MCF 10A (cell line): ENCODE data around the gene NCOR2. TPM values are rescaled to one million over a fixed set of nuclear protein-coding genes. Genes with fewer than 3 reads are reported as not detected.

ENCODE experiments used
- BruUV-seq: library from RNA; stranded (reverse); fragments of 400-500 nt; replicated peaks from 2 replicates; lab custom pipeline; 2021; lab: Mats Ljungman, UMichigan
- CTCF ChIA-PET: fragments of 300-600 bp; sonication (Branson Sonifier 250); formaldehyde crosslinking; extraction: SDS; loops from one replicate; lab custom pipeline; 2021; ENCODE audit warnings: antibody characterized with exemption, inconsistent platforms; lab: Yijun Ruan, JAX
- POLR2A ChIA-PET: fragments of 300-600, 350-650 bp; sonication (Branson Sonifier 250); formaldehyde crosslinking; extraction: SDS; loops from one replicate; lab custom pipeline; 2020; ENCODE audit warnings: antibody characterized with exemption, inconsistent platforms; lab: Yijun Ruan, JAX
- DNase-seq: peaks from one replicate; pipeline ENCODE4 v3.0.0-alpha.2; 2018; ENCODE audit not compliant: unreplicated experiment
- H3K27ac Mint-ChIP-seq: one replicate; pipeline ENCODE4 v1.8.0; 2022; ENCODE audit warnings: mild to moderate bottlenecking, low read depth, mixed read lengths; ENCODE audit not compliant: unreplicated experiment
- H3K27me3 Mint-ChIP-seq: one replicate; pipeline ENCODE4 v1.8.0; 2022; ENCODE audit warnings: mixed read lengths; ENCODE audit not compliant: insufficient read depth, unreplicated experiment
- H3K36me3 Mint-ChIP-seq: one replicate; pipeline ENCODE4 v1.8.0; 2022; ENCODE audit warnings: mild to moderate bottlenecking, moderate library complexity, mixed read lengths; ENCODE audit not compliant: insufficient read depth, unreplicated experiment
- H3K4me1 Mint-ChIP-seq: one replicate; pipeline ENCODE4 v1.8.0; 2022; ENCODE audit warnings: mixed read lengths; ENCODE audit not compliant: insufficient read depth, unreplicated experiment
- H3K4me3 Mint-ChIP-seq: one replicate; pipeline ENCODE4 v1.8.0; 2022; ENCODE audit warnings: mild to moderate bottlenecking, moderate library complexity, mixed read lengths; ENCODE audit not compliant: unreplicated experiment
- H3K9me3 Mint-ChIP-seq: one replicate; pipeline ENCODE4 v1.8.0; 2022; ENCODE audit warnings: mixed read lengths; ENCODE audit not compliant: unreplicated experiment
- intact Hi-C: fragments of 100-400 bp; cut with micrococcal nuclease; formaldehyde crosslinking; loops from 2 replicates; pipeline ENCODE4 v1.14.1; 2022
- total RNA-seq: library from RNA; stranded (reverse); gene quantifications from 2 replicates; pipeline ENCODE4 v1.2.3, GENCODE V29; 2022
- TF ChIP-seq, protein P1 (sequence below): fragments of 200-600 bp; IDR thresholded peaks from one replicate; pipeline ENCODE4 v1.8.0; 2022; ENCODE audit warnings: antibody characterized with exemption, mild to moderate bottlenecking; ENCODE audit not compliant: unreplicated experiment

The NCOR2 gene
- total RNA-seq, 1 experiment from 2014 or later = 145 TPM

DNA sequence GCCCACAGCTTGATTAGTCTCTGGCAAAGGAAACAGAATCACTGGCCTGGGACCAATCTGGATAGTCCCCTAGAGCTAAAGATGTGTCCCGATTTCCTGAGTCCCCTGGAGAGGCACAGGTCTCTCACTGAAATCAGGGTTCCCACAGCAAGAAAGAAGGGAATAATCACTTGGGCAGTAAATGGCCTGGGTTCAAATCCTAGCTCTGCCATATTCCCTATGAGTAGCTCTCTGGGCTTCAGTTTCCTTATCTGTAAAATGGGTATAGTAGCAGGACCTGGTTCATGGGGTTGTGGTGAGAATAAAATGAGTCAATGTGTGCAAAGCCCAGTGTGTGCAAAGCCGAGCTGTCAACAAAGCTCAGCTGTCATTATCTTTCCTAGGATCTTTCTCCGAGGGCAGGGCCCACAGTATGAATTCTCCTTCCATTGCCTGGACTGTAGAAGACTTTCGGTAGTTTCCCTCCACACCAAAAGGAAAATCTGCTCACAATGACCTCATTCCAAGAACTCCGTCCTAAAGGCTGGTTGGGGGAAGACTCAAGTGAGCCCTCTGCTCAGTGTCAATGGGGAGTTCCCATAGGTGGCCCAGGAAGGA is 12.6 kb upstream of the NCOR2 start:
- peaks cover 36% of the 10 kb centered on the region for H3K4me1 Mint-ChIP-seq
- CTCF ChIA-PET = interaction anchor here (0.6 to 1.4 kb wide), 5 partner anchors 20 to 544 kb away, joined by 3 to 6 read pairs (median 3); no protein-coding TSS in a partner anchor
- H3K9me3 Mint-ChIP-seq = no peaks in the 10 kb centered on the region
- intact Hi-C loops = no loop called here
- BruUV-seq = no TSS peak
- TF ChIP-seq, protein P1, sequence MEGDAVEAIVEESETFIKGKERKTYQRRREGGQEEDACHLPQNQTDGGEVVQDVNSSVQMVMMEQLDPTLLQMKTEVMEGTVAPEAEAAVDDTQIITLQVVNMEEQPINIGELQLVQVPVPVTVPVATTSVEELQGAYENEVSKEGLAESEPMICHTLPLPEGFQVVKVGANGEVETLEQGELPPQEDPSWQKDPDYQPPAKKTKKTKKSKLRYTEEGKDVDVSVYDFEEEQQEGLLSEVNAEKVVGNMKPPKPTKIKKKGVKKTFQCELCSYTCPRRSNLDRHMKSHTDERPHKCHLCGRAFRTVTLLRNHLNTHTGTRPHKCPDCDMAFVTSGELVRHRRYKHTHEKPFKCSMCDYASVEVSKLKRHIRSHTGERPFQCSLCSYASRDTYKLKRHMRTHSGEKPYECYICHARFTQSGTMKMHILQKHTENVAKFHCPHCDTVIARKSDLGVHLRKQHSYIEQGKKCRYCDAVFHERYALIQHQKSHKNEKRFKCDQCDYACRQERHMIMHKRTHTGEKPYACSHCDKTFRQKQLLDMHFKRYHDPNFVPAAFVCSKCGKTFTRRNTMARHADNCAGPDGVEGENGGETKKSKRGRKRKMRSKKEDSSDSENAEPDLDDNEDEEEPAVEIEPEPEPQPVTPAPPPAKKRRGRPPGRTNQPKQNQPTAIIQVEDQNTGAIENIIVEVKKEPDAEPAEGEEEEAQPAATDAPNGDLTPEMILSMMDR = no peak
- DNase-seq = no peak
- POLR2A ChIA-PET = interaction anchor here (0.7 to 0.8 kb wide), 2 partner anchors 29 to 111 kb away, joined by 3 to 4 read pairs; no protein-coding TSS in a partner anchor
- H3K36me3 Mint-ChIP-seq = no peaks in the 10 kb centered on the region
- no peak overlapping the region for H3K27ac Mint-ChIP-seq
- no peak overlapping the region for H3K4me3 Mint-ChIP-seq
- H3K27me3 Mint-ChIP-seq = no peaks in the 10 kb centered on the region

DNA sequence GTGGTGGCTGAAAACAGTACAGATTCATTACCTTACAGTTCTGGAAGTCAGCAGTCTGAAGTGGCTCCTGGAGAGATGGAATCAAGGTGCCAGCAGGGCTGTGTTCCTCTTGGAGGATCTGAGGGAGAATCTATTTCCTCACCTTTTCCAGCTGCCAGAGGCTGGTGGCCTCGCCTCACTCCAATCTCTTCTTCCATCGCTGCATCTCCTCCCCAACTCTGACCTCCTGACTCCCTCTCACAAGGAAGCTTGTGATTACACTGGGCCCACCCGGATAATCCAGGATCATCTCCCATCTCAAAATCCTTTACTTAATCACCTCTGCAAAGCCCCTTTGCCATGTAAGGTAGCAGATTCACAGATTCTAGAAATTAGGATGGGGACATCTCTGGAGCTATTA is 11.4 kb upstream of the NCOR2 start:
- CTCF ChIA-PET = interaction anchor here (0.6 to 1.4 kb wide), 6 partner anchors 15 to 543 kb away, joined by 3 to 6 read pairs (median 3); no protein-coding TSS in a partner anchor
- POLR2A ChIA-PET = interaction anchor here (0.6 kb wide), 1 partner anchor 30 kb away, joined by 3 read pairs; no protein-coding TSS in a partner anchor
- BruUV-seq = no TSS peak
- no peak for DNase-seq
- Mint-ChIP-seq H3K4me1 (peaks cover 36% of the 10 kb centered on the region), H3K36me3 (no peaks in the 10 kb centered on the region), H3K4me3 (no peak overlapping the region), H3K27ac (no peak overlapping the region), H3K27me3 (no peaks in the 10 kb centered on the region), H3K9me3 (no peaks in the 10 kb centered on the region)
- intact Hi-C loops = no loop called here
- TF ChIP-seq, protein P1 = no peak

DNA sequence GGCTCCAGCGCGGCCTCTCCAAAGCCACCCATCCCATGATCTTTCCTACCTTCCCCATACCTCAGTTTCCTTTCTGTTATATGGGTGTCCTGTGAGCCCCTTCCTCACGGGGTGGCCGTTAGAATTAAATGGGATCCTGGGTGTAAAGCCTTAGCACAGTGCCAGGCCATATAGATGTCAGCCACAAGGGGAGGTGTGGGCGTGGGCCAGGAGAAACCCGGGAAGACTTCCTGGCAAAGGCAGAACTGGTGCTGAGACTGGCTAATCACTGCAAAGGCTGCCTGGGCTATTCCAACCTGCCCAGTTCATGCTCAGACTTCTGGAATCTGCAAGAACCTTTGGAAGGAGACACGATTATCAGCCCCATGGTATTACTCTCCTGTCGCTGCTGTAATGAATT is 11.0 kb upstream of the NCOR2 start:
- TF ChIP-seq, protein P1 = peak; percentile 28
- POLR2A ChIA-PET = no interaction called here
- peak overlapping the region; percentile 75 for H3K27ac Mint-ChIP-seq
- intact Hi-C loops = no loop called here
- H3K9me3 Mint-ChIP-seq = no peaks in the 10 kb centered on the region
- CTCF ChIA-PET = interaction anchor here (0.7 to 1.4 kb wide), 5 partner anchors 43 to 542 kb away, joined by 3 to 6 read pairs (median 3); no protein-coding TSS in a partner anchor
- BruUV-seq = no TSS peak
- peak; percentile 30 for DNase-seq
- H3K27me3 Mint-ChIP-seq = no peaks in the 10 kb centered on the region
- no peak overlapping the region for H3K4me3 Mint-ChIP-seq
- H3K36me3 Mint-ChIP-seq = no peaks in the 10 kb centered on the region
- H3K4me1 Mint-ChIP-seq = peaks cover 36% of the 10 kb centered on the region

DNA sequence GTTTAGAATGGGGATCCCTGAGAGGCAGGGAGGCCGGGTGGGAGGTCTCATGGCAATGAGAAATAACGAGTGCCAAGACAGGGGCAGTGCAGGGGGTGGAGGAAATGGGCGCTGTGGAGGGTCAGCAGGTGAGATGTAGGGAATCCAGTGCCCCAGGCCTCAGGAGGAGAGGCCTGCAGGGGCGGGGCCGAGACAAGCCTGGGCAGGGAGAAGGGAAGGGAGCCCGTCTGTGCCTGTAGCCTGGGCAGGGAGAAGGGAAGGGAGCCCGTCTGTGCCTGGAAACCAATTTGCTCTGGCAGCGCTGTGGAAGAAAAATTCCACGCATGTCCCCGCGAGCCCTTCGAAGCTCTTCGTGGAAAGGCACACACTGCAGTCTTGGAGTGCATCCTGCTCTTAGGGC is 10.6 kb upstream of the NCOR2 start:
- BruUV-seq = no TSS peak
- Mint-ChIP-seq H3K9me3 (no peaks in the 10 kb centered on the region), H3K36me3 (no peaks in the 10 kb centered on the region), H3K4me3 (no peak overlapping the region), H3K27me3 (no peaks in the 10 kb centered on the region), H3K27ac (peak overlapping the region; percentile 75), H3K4me1 (peaks cover 36% of the 10 kb centered on the region)
- POLR2A ChIA-PET = interaction anchor here (0.7 kb wide), 1 partner anchor 177 kb away, joined by 3 read pairs; no protein-coding TSS in a partner anchor
- intact Hi-C loops = no loop called here
- TF ChIP-seq, protein P1 = no peak
- DNase-seq = peak; percentile 71
- CTCF ChIA-PET = interaction anchor here (0.7 to 0.9 kb wide), 2 partner anchors 43 to 184 kb away, joined by 3 read pairs; no protein-coding TSS in a partner anchor
